ENCODE measurements around the gene PGAP6.
"Not testable (repeated sequence)": the region's sequence is repeated elsewhere in the genome, so short reads cannot be mapped to it uniquely, and the experiment has no call there.

The PGAP6 gene

GRCh38 chr16:351804-352520 is 29.8 kb downstream of the PGAP6 start:
- no peak for DNase-seq (ENCODE audit: low spot score)

- DNase-seq (ENCODE audit: low spot score) = no peak
Measured at GRCh38 chr16:350203-350602, 31.6 kb downstream of the PGAP6 start.

- DNase-seq (ENCODE audit: low spot score) = no peak
Measured at GRCh38 chr16:349211-349610, 32.6 kb downstream of the PGAP6 start.

GRCh38 chr16:348495-348894 is 33.3 kb downstream of the PGAP6 start:
- DNase-seq (ENCODE audit: low spot score) = not testable (repeated sequence)

- DNase-seq (ENCODE audit: low spot score) = no peak
Measured at GRCh38 chr16:347203-347602, 34.6 kb downstream of the PGAP6 start.

- DNase-seq (ENCODE audit: low spot score) = no peak
Measured at GRCh38 chr16:346587-346986, 35.2 kb downstream of the PGAP6 start.

GRCh38 chr16:345772-346171 is 36.0 kb downstream of the PGAP6 start:
- no peak for DNase-seq (ENCODE audit: low spot score)

- DNase-seq (ENCODE audit: low spot score) = no peak
Measured at GRCh38 chr16:342455-343213, 39.1 kb downstream of the PGAP6 start.

- DNase-seq (ENCODE audit: low spot score) = not testable (repeated sequence)
Measured at GRCh38 chr16:341974-342336, 39.8 kb downstream of the PGAP6 start.

GRCh38 chr16:341095-341973 is 40.4 kb downstream of the PGAP6 start:
- not testable (repeated sequence) for DNase-seq (ENCODE audit: low spot score)

- DNase-seq (ENCODE audit: low spot score) = no peak
Measured at GRCh38 chr16:340370-341091, 41.2 kb downstream of the PGAP6 start.

GRCh38 chr16:339680-340079 is 42.1 kb downstream of the PGAP6 start:
- DNase-seq (ENCODE audit: low spot score) = no peak

- no peak for DNase-seq (ENCODE audit: low spot score)
Measured at GRCh38 chr16:337975-338575, 43.7 kb downstream of the PGAP6 start.

- no peak for DNase-seq (ENCODE audit: low spot score)
Measured at GRCh38 chr16:337437-337836, 44.3 kb downstream of the PGAP6 start.

GRCh38 chr16:336269-336668 is 45.5 kb downstream of the PGAP6 start:
- DNase-seq (ENCODE audit: low spot score) = no peak

GRCh38 chr16:334861-335632 is 46.7 kb downstream of the PGAP6 start:
- DNase-seq (ENCODE audit: low spot score) = not testable (repeated sequence)

GRCh38 chr16:334164-334832 is 47.5 kb downstream of the PGAP6 start:
- not testable (repeated sequence) for DNase-seq (ENCODE audit: low spot score)

- DNase-seq (ENCODE audit: low spot score) = no peak
Measured at GRCh38 chr16:333406-334094, 48.2 kb downstream of the PGAP6 start.

- not testable (repeated sequence) for DNase-seq (ENCODE audit: low spot score)
Measured at GRCh38 chr16:331181-331814, 50.5 kb downstream of the PGAP6 start.

Data from globus pallidus (tissue), 1 donor.